Measurements from ENCODE around the gene DOK7.

DNA sequence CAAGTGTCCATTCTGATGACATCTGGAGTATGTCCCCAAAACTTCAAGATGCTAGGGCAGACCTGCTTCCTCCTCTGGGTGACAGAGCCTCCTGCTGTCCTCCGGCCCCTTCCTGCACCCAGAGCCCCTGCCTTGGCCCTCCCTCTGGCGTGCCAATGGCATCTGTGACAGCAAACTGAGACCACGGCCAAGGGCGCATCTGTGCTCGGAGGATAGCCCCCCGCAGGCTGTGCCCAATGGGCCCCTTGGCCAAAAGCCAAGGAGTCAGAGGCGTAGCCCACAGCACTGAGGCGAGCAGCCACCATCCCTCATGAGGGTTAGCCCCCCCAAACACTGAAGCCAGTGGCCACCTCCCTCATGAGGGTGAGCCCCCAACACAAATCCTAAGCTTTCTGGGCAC lies 61.2 kb downstream of the DOK7 start:
- TF ChIP-seq EZH2 (IDR thresholded peaks at IDR 0.05), result no peak
- TF ChIP-seq POLR2AphosphoS5 (IDR thresholded peaks at IDR 0.05; ENCODE audit: borderline replicate concordance, low read depth, low read length), result no peak
